Mammary epithelial cell (primary cell): ENCODE results near the gene TTC16.

ENCODE experiments used
- CTCF ChIP-seq, 2 donors: IDR thresholded peaks in 1 of 2; conservative IDR thresholded peaks in 1 of 2; 2 replicates each; pipeline ENCODE4 v1.5.1; 2011 to 2012; ENCODE audit warnings: inconsistent platforms in 2 of 2, low read length in 2 of 2, mild to moderate bottlenecking in 2 of 2, control low read depth in 1 of 2, low read depth in 1 of 2; ENCODE audit not compliant: insufficient read depth in 1 of 2; ENCODE audit errors: extremely low read depth in 1 of 2
- EZH2 ChIP-seq: IDR thresholded peaks from 2 replicates; pipeline ENCODE4 v1.6.1; 2012; ENCODE audit warnings: low read length, inconsistent platforms, borderline replicate concordance

- TF ChIP-seq CTCF (conservative IDR thresholded peaks at IDR 0.05 in 1 of 2, IDR thresholded peaks at IDR 0.05 in 1 of 2; ENCODE audit: extremely low read depth in 1 of 2, insufficient read depth in 1 of 2, low read depth in 1 of 2, low read length in 2 of 2) = no peak
- TF ChIP-seq EZH2 = no peak
Measured at GRCh38 chr9:127694890-127695720, 20.8 kb upstream of the TTC16 start.
